Stimulated activated naive CD8-positive, alpha-beta T cell treated with anti-CD3 and anti-CD28 coated beads, Interleukin-15, Interleukin-2, amounts not matched to agents 100 ng/mL and 50 ng/mL, for 24 hours (primary cell): ENCODE measurements around the gene ACSS1.

Experiments
- H3K27ac Mint-ChIP-seq: one replicate; pipeline ENCODE4 v1.8.0; 2021; ENCODE audit warnings: mild to moderate bottlenecking, mixed read lengths
- H3K27me3 Mint-ChIP-seq: one replicate; pipeline ENCODE4 v1.8.0; 2021; ENCODE audit warnings: mixed read lengths
- H3K36me3 Mint-ChIP-seq: one replicate; pipeline ENCODE4 v1.8.0; 2021; ENCODE audit warnings: low read depth, mixed read lengths
- H3K4me1 Mint-ChIP-seq: one replicate; pipeline ENCODE4 v1.8.0; 2021; ENCODE audit warnings: low read depth, mixed read lengths
- H3K4me3 Mint-ChIP-seq: one replicate; pipeline ENCODE4 v1.8.0; 2021; ENCODE audit warnings: mild to moderate bottlenecking, mixed read lengths
- H3K9me3 Mint-ChIP-seq: one replicate; pipeline ENCODE4 v1.8.0; 2021; ENCODE audit warnings: mixed read lengths

The ACSS1 gene

GRCh38 chr20:25067102-25067987 is 9.4 kb upstream of the ACSS1 start:
- Mint-ChIP-seq H3K27me3 (peaks cover 27% of the 10 kb centered on the region), H3K9me3 (no peaks in the 10 kb centered on the region), H3K36me3 (no peaks in the 10 kb centered on the region), H3K4me3 (no peak overlapping the region), H3K27ac (no peak overlapping the region), H3K4me1 (peaks cover 3% of the 10 kb centered on the region)

GRCh38 chr20:25066386-25066785 is 8.4 kb upstream of the ACSS1 start:
- H3K36me3 Mint-ChIP-seq = no peaks in the 10 kb centered on the region
- no peaks in the 10 kb centered on the region for H3K9me3 Mint-ChIP-seq
- H3K4me3 Mint-ChIP-seq = no peak overlapping the region
- H3K4me1 Mint-ChIP-seq = peaks cover 3% of the 10 kb centered on the region
- peaks cover 19% of the 10 kb centered on the region for H3K27me3 Mint-ChIP-seq
- H3K27ac Mint-ChIP-seq = no peak overlapping the region

DNA sequence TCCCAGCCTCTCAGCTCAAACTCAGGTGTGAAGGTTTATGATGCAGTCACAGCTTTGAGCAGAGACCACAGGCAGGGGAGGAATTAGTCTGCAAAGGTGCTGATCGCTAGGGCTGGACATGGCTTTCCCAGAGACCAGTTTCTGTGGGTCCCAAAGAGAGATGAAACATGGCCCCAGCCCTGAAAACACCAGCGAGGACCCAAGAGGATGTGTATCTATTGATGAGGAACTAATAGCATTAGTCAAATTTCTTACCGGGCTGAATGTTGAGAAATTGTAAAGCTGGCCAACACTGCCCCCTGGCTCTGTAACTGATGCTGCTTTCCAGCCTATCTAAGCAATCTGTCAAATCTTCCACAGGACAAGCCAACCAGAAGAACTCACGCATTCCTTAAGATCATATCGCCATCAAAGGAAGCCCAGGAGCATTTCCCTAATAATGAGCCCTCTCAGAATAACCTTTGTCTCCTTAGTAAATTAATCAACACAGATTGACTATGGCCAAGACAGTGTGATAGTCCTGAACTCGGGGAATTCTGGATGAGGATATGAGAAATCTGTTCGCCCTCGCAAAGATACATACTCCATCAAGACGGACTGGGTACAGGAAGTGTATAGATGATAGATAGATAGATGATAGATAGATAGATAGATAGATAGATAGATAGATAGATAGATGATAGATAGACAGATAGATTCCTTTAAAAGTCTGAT is 7.8 kb upstream of the ACSS1 start:
- H3K27ac Mint-ChIP-seq = no peak overlapping the region
- no peaks in the 10 kb centered on the region for H3K36me3 Mint-ChIP-seq
- no peaks in the 10 kb centered on the region for H3K9me3 Mint-ChIP-seq
- no peak overlapping the region for H3K4me3 Mint-ChIP-seq
- peaks cover 13% of the 10 kb centered on the region for H3K27me3 Mint-ChIP-seq
- H3K4me1 Mint-ChIP-seq = peaks cover 3% of the 10 kb centered on the region

GRCh38 chr20:25065072-25065624 is 7.2 kb upstream of the ACSS1 start:
- peaks cover 3% of the 10 kb centered on the region for H3K4me1 Mint-ChIP-seq
- no peaks in the 10 kb centered on the region for H3K36me3 Mint-ChIP-seq
- H3K4me3 Mint-ChIP-seq = no peak overlapping the region
- no peaks in the 10 kb centered on the region for H3K9me3 Mint-ChIP-seq
- H3K27ac Mint-ChIP-seq = no peak overlapping the region
- peaks cover 12% of the 10 kb centered on the region for H3K27me3 Mint-ChIP-seq

- no peaks in the 10 kb centered on the region for H3K36me3 Mint-ChIP-seq
- H3K4me3 Mint-ChIP-seq = no peak overlapping the region
- H3K9me3 Mint-ChIP-seq = no peaks in the 10 kb centered on the region
- peaks cover 3% of the 10 kb centered on the region for H3K4me1 Mint-ChIP-seq
- no peak overlapping the region for H3K27ac Mint-ChIP-seq
- peaks cover 8% of the 10 kb centered on the region for H3K27me3 Mint-ChIP-seq
Measured at GRCh38 chr20:25064561-25065071, 6.7 kb upstream of the ACSS1 start.

- Mint-ChIP-seq H3K9me3 (no peaks in the 10 kb centered on the region), H3K4me1 (peaks cover 10% of the 10 kb centered on the region), H3K27me3 (peaks cover 1% of the 10 kb centered on the region), H3K4me3 (no peak overlapping the region), H3K36me3 (no peaks in the 10 kb centered on the region), H3K27ac (no peak overlapping the region)
Measured at GRCh38 chr20:25063981-25064380, 6.0 kb upstream of the ACSS1 start.

GRCh38 chr20:25063546-25063945 is 5.6 kb upstream of the ACSS1 start:
- Mint-ChIP-seq H3K27me3 (no peaks in the 10 kb centered on the region), H3K9me3 (no peaks in the 10 kb centered on the region), H3K36me3 (no peaks in the 10 kb centered on the region), H3K4me1 (peaks cover 14% of the 10 kb centered on the region), H3K27ac (no peak overlapping the region), H3K4me3 (no peak overlapping the region)

GRCh38 chr20:25062841-25063240 is 4.9 kb upstream of the ACSS1 start:
- Mint-ChIP-seq H3K36me3 (no peaks in the 10 kb centered on the region), H3K4me1 (peaks cover 14% of the 10 kb centered on the region), H3K27ac (no peak overlapping the region), H3K9me3 (no peaks in the 10 kb centered on the region), H3K27me3 (no peaks in the 10 kb centered on the region), H3K4me3 (no peak overlapping the region)

DNA sequence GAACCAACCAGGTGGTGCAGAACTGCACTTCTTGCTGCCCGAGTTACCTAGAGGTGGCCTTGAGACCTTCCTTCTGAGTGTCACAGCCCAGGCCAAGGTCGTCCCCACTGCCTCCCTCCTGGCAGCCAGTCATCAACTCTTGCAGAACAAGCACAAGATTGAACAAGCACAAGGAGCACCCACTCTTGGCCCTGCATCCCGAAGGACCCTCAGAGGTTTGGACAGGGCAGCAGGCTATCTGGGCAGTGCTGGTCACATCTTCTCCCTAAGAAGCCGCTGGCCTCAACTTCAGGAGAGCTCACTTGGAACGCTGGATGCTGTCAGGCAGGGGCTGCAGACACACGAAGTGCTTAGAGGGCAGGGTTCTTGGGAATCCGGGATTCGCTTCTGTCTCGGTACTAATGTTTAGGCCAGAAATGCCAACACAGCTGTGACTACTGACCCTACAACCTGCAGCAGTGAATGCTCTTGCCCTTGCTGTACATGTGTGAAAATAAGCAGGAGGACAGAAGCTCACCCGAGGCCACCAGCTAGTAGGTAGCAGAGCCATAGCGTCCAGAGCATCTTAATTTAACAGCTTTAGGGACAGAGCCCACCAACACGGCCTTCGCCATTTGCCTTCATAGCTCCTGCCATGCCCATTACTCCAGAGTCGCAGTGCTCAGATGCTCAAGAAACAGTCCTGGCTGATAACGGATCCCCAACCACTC is 4.0 kb upstream of the ACSS1 start:
- Mint-ChIP-seq H3K4me3 (no peak overlapping the region), H3K27me3 (no peaks in the 10 kb centered on the region), H3K27ac (no peak overlapping the region)

GRCh38 chr20:25061103-25061799 is 3.3 kb upstream of the ACSS1 start:
- Mint-ChIP-seq H3K27me3 (no peaks in the 10 kb centered on the region), H3K36me3 (no peaks in the 10 kb centered on the region), H3K4me3 (no peak overlapping the region), H3K4me1 (peaks cover 22% of the 10 kb centered on the region), H3K9me3 (no peaks in the 10 kb centered on the region), H3K27ac (no peak overlapping the region)

More for the DNA sequence above, 4.0 kb upstream of the ACSS1 start:
- Mint-ChIP-seq H3K4me1 (peaks cover 15% of the 10 kb centered on the region), H3K9me3 (no peaks in the 10 kb centered on the region), H3K36me3 (no peaks in the 10 kb centered on the region)

GRCh38 chr20:25059866-25060465 is 2.0 kb upstream of the ACSS1 start:
- Mint-ChIP-seq H3K27me3 (no peaks in the 10 kb centered on the region), H3K9me3 (no peaks in the 10 kb centered on the region), H3K4me1 (peaks cover 32% of the 10 kb centered on the region), H3K36me3 (no peaks in the 10 kb centered on the region), H3K27ac (no peak overlapping the region), H3K4me3 (no peak overlapping the region)

DNA sequence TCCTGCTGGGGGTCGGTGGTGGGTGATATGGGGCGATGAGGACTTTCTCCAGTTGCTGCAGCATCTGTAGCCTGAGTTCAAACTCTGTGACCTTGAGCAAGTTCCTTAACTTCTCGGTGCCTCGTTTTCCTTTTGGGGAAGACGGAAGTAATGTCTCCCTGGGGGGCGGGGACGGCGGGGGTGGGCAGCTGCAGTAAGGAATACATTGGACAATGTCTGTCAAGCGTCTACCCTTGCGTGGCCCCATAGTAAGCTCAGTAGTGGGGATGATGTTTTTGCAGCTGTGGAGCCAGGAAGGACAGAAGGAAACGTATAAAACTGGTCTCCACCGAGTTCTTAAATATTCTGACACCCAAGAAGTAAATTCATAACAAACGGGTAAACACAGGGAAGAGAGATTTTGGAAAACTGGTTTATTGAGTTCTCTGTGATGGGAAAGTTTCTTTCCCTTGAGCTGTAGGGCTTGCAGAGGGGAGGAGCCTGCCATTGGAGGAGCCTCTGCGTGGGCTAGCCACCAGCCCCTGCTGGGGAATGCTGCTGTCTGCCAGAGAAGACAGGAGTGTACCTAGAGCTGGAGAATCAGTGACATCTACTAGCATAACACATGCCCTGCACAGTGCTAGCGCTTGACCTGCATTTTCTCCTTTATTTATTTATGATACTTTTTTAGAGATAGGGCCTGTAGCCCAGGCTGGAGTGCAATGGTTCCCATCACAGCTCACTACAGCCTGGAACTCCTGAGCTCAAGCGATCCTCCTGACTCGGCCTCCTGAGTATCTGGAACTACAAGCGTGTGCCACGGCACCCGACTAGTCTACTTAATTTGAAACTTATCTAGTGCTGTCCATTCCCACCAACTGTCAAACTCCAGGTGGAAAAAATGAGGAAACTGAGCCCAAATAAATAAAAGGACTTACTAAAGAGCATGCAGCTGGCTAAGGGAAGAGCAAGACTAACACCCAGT is 1.2 kb upstream of the ACSS1 start:
- Mint-ChIP-seq H3K27ac (no peak overlapping the region), H3K36me3 (no peaks in the 10 kb centered on the region), H3K9me3 (no peaks in the 10 kb centered on the region), H3K4me1 (peaks cover 40% of the 10 kb centered on the region), H3K4me3 (peak overlapping the region; percentile 72), H3K27me3 (no peaks in the 10 kb centered on the region)
